Measurements from ENCODE around the gene SLC25A34. TPM values are rescaled to one million over a fixed set of nuclear protein-coding genes. Genes with fewer than 3 reads are reported as not detected.

SLC25A34 gene
- total RNA-seq, 1 donor from 2014 or later, result 3.9 TPM

GRCh38 chr1:15775706-15776105 is 39.6 kb downstream of the SLC25A34 start:
- no peak for DNase-seq (ENCODE audit: low spot score)

DNA sequence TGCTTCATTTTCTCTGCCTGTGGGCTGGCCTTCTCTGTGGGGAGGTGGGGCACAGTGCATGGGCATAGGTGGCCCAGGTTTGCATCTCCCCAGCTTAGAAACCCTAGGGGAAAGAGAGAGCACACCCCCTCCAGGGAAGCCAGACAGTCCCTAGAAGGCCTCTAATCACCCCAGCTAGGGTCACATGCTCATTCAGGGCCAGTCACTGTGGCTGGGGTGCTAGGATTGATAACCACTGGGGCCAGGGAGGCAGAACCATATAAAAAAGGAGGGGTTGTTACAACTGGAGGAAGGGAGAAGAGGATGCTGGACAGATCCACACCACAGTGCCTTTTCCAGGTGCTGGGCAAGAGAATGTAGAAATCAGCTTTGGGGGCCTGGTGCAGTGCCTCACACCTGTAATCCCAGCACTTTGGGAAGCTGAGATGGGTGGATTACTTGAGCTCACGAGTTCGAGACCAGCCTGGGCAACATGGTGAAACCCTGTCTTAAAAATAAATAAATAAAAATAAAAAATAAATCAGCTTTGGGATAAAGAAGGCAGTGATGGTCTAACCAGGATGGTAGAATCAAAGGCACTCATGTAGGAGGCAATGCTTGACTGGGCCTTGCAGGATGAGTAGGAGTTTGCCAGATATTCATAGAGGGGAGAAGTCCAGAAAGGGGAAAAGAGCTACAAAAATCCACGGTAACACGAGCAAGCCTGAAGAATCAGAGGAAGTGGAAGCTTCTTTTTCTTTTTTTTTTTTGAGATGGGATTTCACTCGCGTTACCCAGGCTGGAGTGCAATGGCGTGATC is 42.0 kb downstream of the SLC25A34 start:
- DNase-seq (ENCODE audit: low spot score), result no peak

GRCh38 chr1:15785683-15786082 is 49.6 kb downstream of the SLC25A34 start:
- DNase-seq (ENCODE audit: low spot score), result no peak

GRCh38 chr1:15786581-15786980 is 50.5 kb downstream of the SLC25A34 start:
- DNase-seq (ENCODE audit: low spot score), result no peak

DNA sequence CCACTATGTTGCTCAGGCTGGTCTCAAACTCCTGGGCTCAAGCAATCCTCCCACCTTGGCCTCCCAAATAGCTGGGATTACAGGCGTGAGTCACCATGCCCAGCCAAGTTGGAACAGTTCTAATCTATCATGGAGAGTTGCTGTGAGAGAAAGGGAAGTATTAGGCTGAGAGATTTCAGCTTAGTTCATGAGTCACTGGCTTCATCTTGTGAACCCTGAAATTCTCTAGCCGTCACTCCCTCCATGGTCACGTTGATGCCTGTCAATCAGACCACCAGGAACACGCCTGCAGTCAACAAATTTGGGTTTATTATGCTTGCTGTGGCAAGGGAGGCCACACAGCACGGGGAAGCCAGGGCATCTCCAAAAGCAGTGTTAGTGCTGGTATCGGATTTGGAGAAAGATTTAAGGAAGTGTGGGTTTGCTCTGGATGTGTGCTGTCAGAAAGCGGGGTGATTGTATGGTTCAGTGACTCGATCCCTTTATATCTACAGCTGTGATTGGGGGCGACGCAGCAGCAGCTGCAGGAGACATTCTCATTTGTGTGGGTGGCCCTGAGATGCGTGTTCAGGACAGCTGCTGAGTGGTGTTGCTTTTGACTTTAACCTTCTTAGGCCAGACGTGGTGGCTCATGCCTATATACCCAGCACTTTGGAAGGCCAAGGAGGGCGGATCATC is 52.7 kb downstream of the SLC25A34 start:
- DNase-seq (ENCODE audit: low spot score), result no peak

Other genes starting within 250 kb of the SLC25A34 start
- gene CASP9, start 212.0 kb upstream of the SLC25A34 start, total RNA-seq, result 16.8 TPM
- gene DNAJC16, start 209.4 kb upstream of the SLC25A34 start, total RNA-seq, result 43.8 TPM
- 2.0 TPM for gene AGMAT, start 151.2 kb upstream of the SLC25A34 start, total RNA-seq
- gene DDI2, start 118.8 kb upstream of the SLC25A34 start, total RNA-seq, result 92.0 TPM
- 40.6 TPM for gene PLEKHM2, start 51.9 kb upstream of the SLC25A34 start, total RNA-seq
- not detected for gene TMEM82, start 6.2 kb downstream of the SLC25A34 start, total RNA-seq
- gene FBLIM1, start 22.5 kb downstream of the SLC25A34 start, total RNA-seq, result 81.8 TPM
- 0.96 TPM for gene UQCRHL, start 71.4 kb downstream of the SLC25A34 start, total RNA-seq
- gene SPEN, start 111.4 kb downstream of the SLC25A34 start, total RNA-seq, result 85.2 TPM
- 44.4 TPM for gene ZBTB17, start 239.8 kb downstream of the SLC25A34 start, total RNA-seq